Neuronal stem cell (in vitro differentiated cells): ENCODE data around the gene CTNND2.

ENCODE experiments used
- DNase-seq: peaks from one replicate; pipeline ENCODE4 v3.0.0-alpha.2; 2013; ENCODE audit warnings: low spot score
- H2AFZ ChIP-seq: one replicate; pipeline ENCODE4 v1.6.1; 2013; ENCODE audit warnings: mild to moderate bottlenecking, low read length, inconsistent platforms
- H2AK5ac ChIP-seq: 2 replicates; pipeline ENCODE4 v1.6.1; 2013; ENCODE audit warnings: low read depth, mild to moderate bottlenecking, inconsistent platforms, low read length, moderate library complexity, mixed read lengths
- H2BK120ac ChIP-seq: 2 replicates; pipeline ENCODE4 v1.6.1; 2013; ENCODE audit warnings: low read depth, mild to moderate bottlenecking, inconsistent platforms, low read length, moderate library complexity, mixed read lengths
- H2BK12ac ChIP-seq: one replicate; pipeline ENCODE4 v1.6.1; 2013; ENCODE audit warnings: low read length, inconsistent platforms
- H2BK15ac ChIP-seq: 2 replicates; pipeline ENCODE4 v1.6.1; 2013; ENCODE audit warnings: mild to moderate bottlenecking, low read length, inconsistent platforms, mixed read lengths
- H2BK5ac ChIP-seq: one replicate; pipeline ENCODE4 v1.6.1; 2013; ENCODE audit warnings: inconsistent platforms, mild to moderate bottlenecking, low read length, moderate library complexity
- H3K14ac ChIP-seq: one replicate; pipeline ENCODE4 v1.6.1; 2013; ENCODE audit warnings: low read length, inconsistent platforms
- H3K18ac ChIP-seq: 2 replicates; pipeline ENCODE4 v1.6.1; 2013; ENCODE audit warnings: low read length, inconsistent platforms
- H3K23ac ChIP-seq: 2 replicates; pipeline ENCODE4 v1.6.1; 2013; ENCODE audit warnings: low read depth, mild to moderate bottlenecking, mixed read lengths, low read length, inconsistent platforms; ENCODE audit not compliant: poor library complexity
- H3K27ac ChIP-seq: replicated peaks from 3 replicates; pipeline ENCODE4 v1.5.1; 2013; ENCODE audit warnings: low read length, inconsistent platforms
- H3K27me3 ChIP-seq, 3 experiments: 2 replicates each; pipeline ENCODE4 v1.6.1; 2013; ENCODE audit warnings: low read length in 3 of 3, mild to moderate bottlenecking in 2 of 3, inconsistent platforms in 1 of 3, low read depth in 1 of 3, mixed read lengths in 1 of 3, moderate library complexity in 1 of 3; ENCODE audit not compliant: control insufficient read depth in 3 of 3, insufficient read depth in 3 of 3
- H3K36me3 ChIP-seq, 2 donors: replicated peaks in 1 of 2; 2 replicates each; pipeline ENCODE4 v1.6.1; 2013; ENCODE audit warnings: low read length in 2 of 2; ENCODE audit not compliant: control insufficient read depth in 2 of 2, insufficient read depth in 2 of 2
- H3K4ac ChIP-seq: 2 replicates; pipeline ENCODE4 v1.6.1; 2013; ENCODE audit warnings: inconsistent platforms, mild to moderate bottlenecking, low read length, moderate library complexity
- H3K4me1 ChIP-seq, 2 donors: 1 replicate in 1 of 2; 2 replicates in 1 of 2; pipeline ENCODE4 v1.6.1; 2013; ENCODE audit warnings: low read length in 2 of 2, low read depth in 1 of 2; ENCODE audit not compliant: control insufficient read depth in 2 of 2, insufficient read depth in 1 of 2
- H3K4me2 ChIP-seq: one replicate; pipeline ENCODE4 v1.6.1; 2013; ENCODE audit warnings: mild to moderate bottlenecking, low read length, inconsistent platforms; ENCODE audit not compliant: insufficient read depth, poor library complexity, severe bottlenecking
- H3K4me3 ChIP-seq, 2 donors: 2 replicates each; pipeline ENCODE4 v1.5.1; 2013; ENCODE audit warnings: low read length in 2 of 2, mild to moderate bottlenecking in 2 of 2, inconsistent platforms in 1 of 2, moderate library complexity in 1 of 2
- H3K79me1 ChIP-seq: one replicate; pipeline ENCODE4 v1.6.1; 2013; ENCODE audit warnings: low read depth, mild to moderate bottlenecking, inconsistent platforms, low read length, moderate library complexity
- H3K9ac ChIP-seq: one replicate; pipeline ENCODE4 v1.6.1; 2013; ENCODE audit warnings: mild to moderate bottlenecking, low read depth, low read length, inconsistent platforms; ENCODE audit not compliant: poor library complexity
- H3K9me3 ChIP-seq, 2 donors: replicated peaks in 1 of 2; 2 replicates each; pipeline versions ENCODE3 to v1.6.1; 2013; ENCODE audit warnings: low read length in 2 of 2, mild to moderate bottlenecking in 2 of 2, inconsistent platforms in 1 of 2, low read depth in 1 of 2, mixed read lengths in 1 of 2, moderate library complexity in 1 of 2; ENCODE audit not compliant: control insufficient read depth in 2 of 2, insufficient read depth in 1 of 2
- H4K8ac ChIP-seq: one replicate; pipeline ENCODE4 v1.6.1; 2013; ENCODE audit warnings: low read depth, mild to moderate bottlenecking, inconsistent platforms, low read length, moderate library complexity
- H4K91ac ChIP-seq: one replicate; pipeline ENCODE4 v1.6.1; 2013; ENCODE audit warnings: low read length, low read depth, mild to moderate bottlenecking, inconsistent platforms; ENCODE audit not compliant: poor library complexity
- WGBS, 2 donors: extraction: QIAGEN DNeasy Blood & Tissue Kit; methylation state at CpG; one replicate each; pipeline ENCODE4 v1.1.7; 2013; ENCODE audit warnings: missing lambda C conversion rate in 2 of 2, mixed read lengths in 1 of 2; ENCODE audit not compliant: insufficient read length in 2 of 2, insufficient replicate concordance in 1 of 2; ENCODE audit errors: extremely low coverage in 2 of 2; 5-methylcytosine and 5-hydroxymethylcytosine counted together

CTNND2 gene

GRCh38 chr5:11511878-11512277 lies 392.4 kb downstream of the CTNND2 start:
- no peak overlapping the region for H4K91ac ChIP-seq
- H2BK120ac ChIP-seq = no peak overlapping the region
- H3K9ac ChIP-seq = no peak overlapping the region
- no peak overlapping the region for H3K4me3 ChIP-seq
- no peak overlapping the region for H2AK5ac ChIP-seq
- no peak for DNase-seq
- peaks cover 6 to 7% of the 10 kb centered on the region in 2 donors for H3K4me1 ChIP-seq
- H2BK12ac ChIP-seq = no peak overlapping the region
- H3K23ac ChIP-seq = no peak overlapping the region
- H3K14ac ChIP-seq = no peak overlapping the region
- no peak overlapping the region for H2BK15ac ChIP-seq
- H3K79me1 ChIP-seq = no peaks in the 10 kb centered on the region
- H3K36me3 ChIP-seq = no peaks in the 10 kb centered on the region
- H2BK5ac ChIP-seq = no peak overlapping the region
- H3K4ac ChIP-seq = no peak overlapping the region
- no peaks in the 10 kb centered on the region for H3K27me3 ChIP-seq
- no peak overlapping the region for H3K27ac ChIP-seq
- no peak overlapping the region for H3K4me2 ChIP-seq
- WGBS, 2 donors = no CpG with 5 or more reads among the region's 2 CpGs
- no peak overlapping the region for H2AFZ ChIP-seq
- H3K9me3 ChIP-seq = peaks cover 0 to 3% of the 10 kb centered on the region in 2 donors
- no peak overlapping the region for H3K18ac ChIP-seq
- no peak overlapping the region for H4K8ac ChIP-seq

- no peak overlapping the region for H2BK12ac ChIP-seq
- H3K18ac ChIP-seq = no peak overlapping the region
- no peak overlapping the region for H2AFZ ChIP-seq
- H3K4ac ChIP-seq = no peak overlapping the region
- no peak overlapping the region for H3K27ac ChIP-seq
- H3K4me1 ChIP-seq = peaks cover 6 to 7% of the 10 kb centered on the region in 2 donors
- no peak overlapping the region for H2AK5ac ChIP-seq
- H3K79me1 ChIP-seq = no peaks in the 10 kb centered on the region
- no peak overlapping the region for H4K91ac ChIP-seq
- no peak overlapping the region for H3K4me3 ChIP-seq
- H3K9me3 ChIP-seq = no peaks in the 10 kb centered on the region
- H3K27me3 ChIP-seq = no peaks in the 10 kb centered on the region
- no peak overlapping the region for H3K23ac ChIP-seq
- no peak for DNase-seq
- no peak overlapping the region for H3K9ac ChIP-seq
- no peak overlapping the region for H2BK5ac ChIP-seq
- H2BK120ac ChIP-seq = no peak overlapping the region
- H3K14ac ChIP-seq = no peak overlapping the region
- H3K36me3 ChIP-seq = no peaks in the 10 kb centered on the region
- no peak overlapping the region for H4K8ac ChIP-seq
- no peak overlapping the region for H3K4me2 ChIP-seq
- WGBS, 2 donors = no CpG with 5 or more reads among the region's 1 CpG
- H2BK15ac ChIP-seq = no peak overlapping the region
Observed at GRCh38 chr5:11510889-11511288, 393.4 kb downstream of the CTNND2 start.

GRCh38 chr5:11509793-11510192 lies 394.5 kb downstream of the CTNND2 start:
- Histone ChIP-seq H3K4ac (no peak overlapping the region), H4K8ac (no peak overlapping the region), H3K9me3 (no peaks in the 10 kb centered on the region), H2BK5ac (no peak overlapping the region), H3K9ac (no peak overlapping the region), H3K18ac (no peak overlapping the region), H2AFZ (no peak overlapping the region), H3K4me3 (no peak overlapping the region), H3K79me1 (no peaks in the 10 kb centered on the region), H3K14ac (no peak overlapping the region), H3K27me3 (no peaks in the 10 kb centered on the region), H3K4me1 (peaks cover 6 to 9% of the 10 kb centered on the region in 2 donors), H2BK12ac (no peak overlapping the region), H3K23ac (no peak overlapping the region), H2BK120ac (no peak overlapping the region), H3K27ac (no peak overlapping the region), H2AK5ac (no peak overlapping the region), H3K4me2 (no peak overlapping the region), H2BK15ac (no peak overlapping the region), H4K91ac (no peak overlapping the region), H3K36me3 (no peaks in the 10 kb centered on the region)
- WGBS, 2 donors = no CpG with 5 or more reads among the region's 7 CpGs
- DNase-seq = no peak

GRCh38 chr5:11507156-11507910 lies 396.9 kb downstream of the CTNND2 start:
- Histone ChIP-seq H2AFZ (no peak overlapping the region), H3K4me2 (no peak overlapping the region), H3K4me1 (peaks cover 9 to 10% of the 10 kb centered on the region in 2 donors), H3K23ac (no peak overlapping the region), H2BK120ac (no peak overlapping the region), H2BK12ac (no peak overlapping the region), H3K9me3 (no peaks in the 10 kb centered on the region), H2AK5ac (no peak overlapping the region), H3K36me3 (no peaks in the 10 kb centered on the region), H3K27ac (no peak overlapping the region), H4K8ac (no peak overlapping the region), H3K14ac (no peak overlapping the region), H3K4me3 (no peak overlapping the region), H3K18ac (no peak overlapping the region), H3K27me3 (no peaks in the 10 kb centered on the region), H3K4ac (no peak overlapping the region), H2BK5ac (no peak overlapping the region), H4K91ac (no peak overlapping the region), H2BK15ac (no peak overlapping the region), H3K79me1 (no peaks in the 10 kb centered on the region), H3K9ac (no peak overlapping the region)
- WGBS, 2 donors = no CpG with 5 or more reads among the region's 9 CpGs
- DNase-seq = no peak
